ENCODE results near the gene PFDN6. TPM values are rescaled to one million over a fixed set of nuclear protein-coding genes. Genes with fewer than 3 reads are reported as not detected.

Gene PFDN6
- total RNA-seq, 1 experiment from 2014 or later, result 90.5 TPM

DNA sequence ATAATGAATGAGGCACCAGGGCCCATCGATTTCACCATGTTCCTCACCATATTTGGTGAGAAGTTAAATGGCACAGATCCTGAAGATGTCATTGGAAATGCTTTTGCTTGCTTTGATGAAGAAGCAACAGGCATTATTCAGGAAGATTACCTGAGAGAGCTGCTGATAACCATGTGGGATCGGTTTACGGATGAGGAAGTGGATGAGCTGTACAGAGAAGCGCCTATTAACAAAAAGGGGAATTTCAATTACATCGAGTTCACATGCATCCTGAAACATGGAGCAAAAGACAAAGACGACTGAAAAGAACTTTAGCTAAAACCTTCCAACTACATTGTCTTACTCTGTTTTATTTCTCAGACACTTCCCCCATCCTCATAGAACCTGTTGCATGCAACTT is 49.8 kb downstream of the PFDN6 start:
- ChIA-PET CTCF (no interaction called here), RAD21 (ENCODE audit: low non-redundant PET in 1 of 2, low total read pairs in 2 of 2, uncharacterized antibody in 2 of 2, unreplicated experiment in 2 of 2) (no interaction called here), POLR2A (no interaction called here)
- DNase-seq (ENCODE audit: low read depth, low spot score), result no peak
- TF ChIP-seq SIN3A (IDR thresholded peaks at IDR 0.05; ENCODE audit: low read depth), result no peak
- TF ChIP-seq SP1 (IDR thresholded peaks at IDR 0.05; ENCODE audit: low read depth), result no peak
- TF ChIP-seq, protein P1, sequence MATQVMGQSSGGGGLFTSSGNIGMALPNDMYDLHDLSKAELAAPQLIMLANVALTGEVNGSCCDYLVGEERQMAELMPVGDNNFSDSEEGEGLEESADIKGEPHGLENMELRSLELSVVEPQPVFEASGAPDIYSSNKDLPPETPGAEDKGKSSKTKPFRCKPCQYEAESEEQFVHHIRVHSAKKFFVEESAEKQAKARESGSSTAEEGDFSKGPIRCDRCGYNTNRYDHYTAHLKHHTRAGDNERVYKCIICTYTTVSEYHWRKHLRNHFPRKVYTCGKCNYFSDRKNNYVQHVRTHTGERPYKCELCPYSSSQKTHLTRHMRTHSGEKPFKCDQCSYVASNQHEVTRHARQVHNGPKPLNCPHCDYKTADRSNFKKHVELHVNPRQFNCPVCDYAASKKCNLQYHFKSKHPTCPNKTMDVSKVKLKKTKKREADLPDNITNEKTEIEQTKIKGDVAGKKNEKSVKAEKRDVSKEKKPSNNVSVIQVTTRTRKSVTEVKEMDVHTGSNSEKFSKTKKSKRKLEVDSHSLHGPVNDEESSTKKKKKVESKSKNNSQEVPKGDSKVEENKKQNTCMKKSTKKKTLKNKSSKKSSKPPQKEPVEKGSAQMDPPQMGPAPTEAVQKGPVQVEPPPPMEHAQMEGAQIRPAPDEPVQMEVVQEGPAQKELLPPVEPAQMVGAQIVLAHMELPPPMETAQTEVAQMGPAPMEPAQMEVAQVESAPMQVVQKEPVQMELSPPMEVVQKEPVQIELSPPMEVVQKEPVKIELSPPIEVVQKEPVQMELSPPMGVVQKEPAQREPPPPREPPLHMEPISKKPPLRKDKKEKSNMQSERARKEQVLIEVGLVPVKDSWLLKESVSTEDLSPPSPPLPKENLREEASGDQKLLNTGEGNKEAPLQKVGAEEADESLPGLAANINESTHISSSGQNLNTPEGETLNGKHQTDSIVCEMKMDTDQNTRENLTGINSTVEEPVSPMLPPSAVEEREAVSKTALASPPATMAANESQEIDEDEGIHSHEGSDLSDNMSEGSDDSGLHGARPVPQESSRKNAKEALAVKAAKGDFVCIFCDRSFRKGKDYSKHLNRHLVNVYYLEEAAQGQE (IDR thresholded peaks at IDR 0.05; ENCODE audit: low read depth), result no peak
- H2AFZ ChIP-seq (ENCODE audit: low read depth, low read length, poor library complexity, severe bottlenecking), result no peak overlapping the region
- H3K9me3 ChIP-seq (ENCODE audit: control insufficient read depth in 1 of 2, insufficient read depth in 1 of 2, low read depth in 1 of 2, low read length in 2 of 2), result no peaks in the 10 kb centered on the region
- H3K36me3 ChIP-seq (ENCODE audit: control insufficient read depth in 1 of 2, insufficient read depth in 2 of 2, low read length in 2 of 2), result no peaks in the 10 kb centered on the region
- H3K27me3 ChIP-seq (ENCODE audit: insufficient read depth, low read length), result 0 out of 2 replicates have a peak, but pooled peaks cover 6% of the 10 kb centered on the region
- H3K4me1 ChIP-seq (ENCODE audit: control insufficient read depth in 1 of 2, insufficient read depth in 2 of 2, low read length in 2 of 2), result no peaks in the 10 kb centered on the region
- no peak overlapping the region for H3K4me2 ChIP-seq (ENCODE audit: low read length)
- intact Hi-C loops (cut with micrococcal nuclease), result no loop called here
- no peaks in the 10 kb centered on the region for H3K9me2 ChIP-seq (ENCODE audit: insufficient read depth)
- no peaks in the 10 kb centered on the region for H3K79me2 ChIP-seq (ENCODE audit: insufficient read depth, low read length)
- H3K27ac ChIP-seq (ENCODE audit: low read depth, low read length), result no peak overlapping the region
- ATAC-seq, result no peak
- no TSS peak for BruUV-seq (replicated peaks)
- no peak overlapping the region for H3K4me3 ChIP-seq (replicated peaks in 1 of 2; ENCODE audit: low read depth in 1 of 2, low read length in 2 of 2)
- no peak overlapping the region for H3K9ac ChIP-seq (ENCODE audit: low read length)
- no peaks in the 10 kb centered on the region for H4K20me1 ChIP-seq (ENCODE audit: insufficient read depth)

Small RNA genes lying within 50 kb of the gene (microRNA-seq; reads per million reads assigned to microRNA genes)
- gene MIR6834 (ENCODE audit: borderline number of aligned reads) (not detected), gene MIR6873 (ENCODE audit: borderline number of aligned reads) (not detected)

Other genes starting within 250 kb of the PFDN6 start
- 0.89 TPM for gene HLA-DPA1, start 216.0 kb upstream of the PFDN6 start, total RNA-seq (2021; ENCODE audit: unreplicated experiment)
- 1.5 TPM for gene HLA-DPB1, start 213.6 kb upstream of the PFDN6 start, total RNA-seq (2021; ENCODE audit: unreplicated experiment)
- 7.6 TPM for gene COL11A2, start 97.1 kb upstream of the PFDN6 start, total RNA-seq (2021; ENCODE audit: unreplicated experiment)
- gene RXRB, start 88.9 kb upstream of the PFDN6 start, total RNA-seq (2021; ENCODE audit: unreplicated experiment), result 49.9 TPM
- 130 TPM for gene SLC39A7, start 88.7 kb upstream of the PFDN6 start, total RNA-seq (2021; ENCODE audit: unreplicated experiment)
- 22.0 TPM for gene HSD17B8, start 84.9 kb upstream of the PFDN6 start, total RNA-seq (2021; ENCODE audit: unreplicated experiment)
- gene RING1, start 81.1 kb upstream of the PFDN6 start, total RNA-seq (2021; ENCODE audit: unreplicated experiment), result 45.9 TPM
- 58.2 TPM for gene VPS52, start 17.7 kb upstream of the PFDN6 start, total RNA-seq (2021; ENCODE audit: unreplicated experiment)
- gene RPS18, start 17.5 kb upstream of the PFDN6 start, total RNA-seq (2021; ENCODE audit: unreplicated experiment), result 4,062 TPM
- gene B3GALT4, start 12.5 kb upstream of the PFDN6 start, total RNA-seq (2021; ENCODE audit: unreplicated experiment), result 1.9 TPM
- 90.6 TPM for gene WDR46, start 362 bp upstream of the PFDN6 start, total RNA-seq (2021; ENCODE audit: unreplicated experiment)
- gene RGL2, start 9.3 kb downstream of the PFDN6 start, total RNA-seq (2021; ENCODE audit: unreplicated experiment), result 53.4 TPM
- 80.1 TPM for gene TAPBP, start 24.5 kb downstream of the PFDN6 start, total RNA-seq (2021; ENCODE audit: unreplicated experiment)
- gene ZBTB22, start 28.1 kb downstream of the PFDN6 start, total RNA-seq (2021; ENCODE audit: unreplicated experiment), result 11.7 TPM
- gene DAXX, start 33.4 kb downstream of the PFDN6 start, total RNA-seq (2021; ENCODE audit: unreplicated experiment), result 64.9 TPM
- gene KIFC1, start 102.2 kb downstream of the PFDN6 start, total RNA-seq (2021; ENCODE audit: unreplicated experiment), result 84.7 TPM
- gene PHF1, start 121.4 kb downstream of the PFDN6 start, total RNA-seq (2021; ENCODE audit: unreplicated experiment), result 40.2 TPM
- gene CUTA, start 128.5 kb downstream of the PFDN6 start, total RNA-seq (2021; ENCODE audit: unreplicated experiment), result 186 TPM
- 11.5 TPM for gene SYNGAP1, start 130.5 kb downstream of the PFDN6 start, total RNA-seq (2021; ENCODE audit: unreplicated experiment)
- gene ZBTB9, start 165.0 kb downstream of the PFDN6 start, total RNA-seq (2021; ENCODE audit: unreplicated experiment), result 14.2 TPM